HG02678 (cell line): Measurements from ENCODE around the gene NPHP4.

Experiments
- ATAC-seq: cut with Tn5 transposase; IDR thresholded peaks from one replicate; pipeline ENCODE4 v1.9.1; 2021; ENCODE audit warnings: mild to moderate bottlenecking, moderate library complexity; ENCODE audit not compliant: unreplicated experiment

Gene NPHP4

GRCh38 chr1:5915587-5916571 is 76.3 kb downstream of the NPHP4 start:
- ATAC-seq, result no peak

GRCh38 chr1:5914676-5915365 is 77.4 kb downstream of the NPHP4 start:
- ATAC-seq, result no peak

GRCh38 chr1:5913876-5914275 is 78.3 kb downstream of the NPHP4 start:
- no peak for ATAC-seq

GRCh38 chr1:5913078-5913845 is 79.0 kb downstream of the NPHP4 start:
- no peak for ATAC-seq

GRCh38 chr1:5911871-5912271 is 80.4 kb downstream of the NPHP4 start:
- ATAC-seq, result no peak

- no peak for ATAC-seq
Observed at GRCh38 chr1:5911157-5911556, 81.1 kb downstream of the NPHP4 start.

- ATAC-seq, result no peak
Observed at GRCh38 chr1:5910666-5911065, 81.6 kb downstream of the NPHP4 start.

- no peak for ATAC-seq
Observed at GRCh38 chr1:5910276-5910620, 82.0 kb downstream of the NPHP4 start.

GRCh38 chr1:5909576-5910275 is 82.5 kb downstream of the NPHP4 start:
- no peak for ATAC-seq

GRCh38 chr1:5908461-5909375 is 83.5 kb downstream of the NPHP4 start:
- no peak for ATAC-seq

GRCh38 chr1:5907966-5908365 is 84.3 kb downstream of the NPHP4 start:
- no peak for ATAC-seq

- ATAC-seq, result no peak
Observed at GRCh38 chr1:5907386-5907785, 84.8 kb downstream of the NPHP4 start.

GRCh38 chr1:5906966-5907365 is 85.3 kb downstream of the NPHP4 start:
- no peak for ATAC-seq

GRCh38 chr1:5906116-5906515 is 86.1 kb downstream of the NPHP4 start:
- no peak for ATAC-seq

GRCh38 chr1:5905436-5905835 is 86.8 kb downstream of the NPHP4 start:
- no peak for ATAC-seq

GRCh38 chr1:5904551-5904950 is 87.7 kb downstream of the NPHP4 start:
- no peak for ATAC-seq

GRCh38 chr1:5903680-5904079 is 88.5 kb downstream of the NPHP4 start:
- no peak for ATAC-seq

GRCh38 chr1:5903031-5903430 is 89.2 kb downstream of the NPHP4 start:
- ATAC-seq, result no peak

GRCh38 chr1:5901841-5902240 is 90.4 kb downstream of the NPHP4 start:
- no peak for ATAC-seq

- ATAC-seq, result no peak
Observed at GRCh38 chr1:5901150-5901549, 91.1 kb downstream of the NPHP4 start.
